GM12891 (cell line): ENCODE data around the gene SCRN3.

Source experiments
- POLR2A ChIP-seq: IDR thresholded peaks from 2 replicates; pipeline ENCODE4 v1.6.1; 2011; ENCODE audit warnings: low read depth, low read length, control low read depth
- POLR2AphosphoS5 ChIP-seq: IDR thresholded peaks from 2 replicates; pipeline ENCODE4 v1.6.1; 2011; ENCODE audit warnings: low read depth, low read length, control low read depth
- TAF1 ChIP-seq: IDR thresholded peaks from 2 replicates; pipeline ENCODE4 v1.6.1; 2011; ENCODE audit warnings: low read depth, low read length, control low read depth

- TF ChIP-seq POLR2A (no peak), POLR2AphosphoS5 (no peak), TAF1 (no peak)
Observed at GRCh38 chr2:174389542-174389941, 6.0 kb upstream of the SCRN3 start.
